GM23338 (cell line): ENCODE results near the gene SLAMF6. TPM values are rescaled to one million over a fixed set of nuclear protein-coding genes. Genes with fewer than 3 reads are reported as not detected.

Experiments
- ATAC-seq: fragments of 200-7000 bp; cut with Tn5 transposase; 3 replicates; pipeline ENCODE4 v1.9.1; 2020
- DNase-seq: peaks from one replicate; pipeline ENCODE4 v3.0.0-alpha.2; 2015; ENCODE audit warnings: low spot score
- H2AFZ ChIP-seq: fragments of 200-600 bp; sonication (generic); 2 replicates; pipeline ENCODE4 v1.8.0; 2016; ENCODE audit warnings: antibody characterized with exemption, mild to moderate bottlenecking, moderate library complexity
- H3F3A ChIP-seq: fragments of 200-600 bp; sonication (generic); replicated peaks from 2 replicates; pipeline ENCODE4 v1.8.0; 2017; ENCODE audit warnings: antibody characterized with exemption, mixed run types, low read depth
- H3K27ac ChIP-seq: fragments of 200-600 bp; sonication (generic); 2 replicates; pipeline ENCODE4 v1.6.1; 2016; ENCODE audit warnings: low read depth
- H3K27me3 ChIP-seq: fragments of 200-600 bp; sonication (generic); 2 replicates; pipeline ENCODE4 v1.8.0; 2016; ENCODE audit warnings: mild to moderate bottlenecking, mixed run types, moderate library complexity; ENCODE audit not compliant: insufficient read depth
- H3K36me3 ChIP-seq: fragments of 200-600 bp; sonication (generic); 2 replicates; pipeline ENCODE4 v1.8.0; 2016; ENCODE audit warnings: mild to moderate bottlenecking; ENCODE audit not compliant: insufficient read depth
- H3K4me1 ChIP-seq: fragments of 200-600 bp; sonication (generic); 2 replicates; pipeline ENCODE4 v1.8.0; 2016; ENCODE audit warnings: mild to moderate bottlenecking, moderate library complexity; ENCODE audit not compliant: insufficient read depth
- H3K4me2 ChIP-seq: fragments of 200-600 bp; sonication (generic); 2 replicates; pipeline ENCODE4 v1.7.1; 2017; ENCODE audit warnings: mixed run types
- H3K4me3 ChIP-seq: fragments of 200-600 bp; sonication (generic); 2 replicates; pipeline ENCODE4 v1.6.1; 2016; ENCODE audit warnings: mixed run types
- H3K79me2 ChIP-seq: fragments of 200-600 bp; sonication (generic); replicated peaks from 2 replicates; pipeline ENCODE4 v1.8.0; 2017; ENCODE audit warnings: mild to moderate bottlenecking; ENCODE audit not compliant: insufficient read depth
- H3K9me2 ChIP-seq: fragments of 200-600 bp; sonication (generic); 2 replicates; pipeline ENCODE4 v1.8.0; 2017; ENCODE audit not compliant: insufficient read depth
- H4K20me1 ChIP-seq: fragments of 200-600 bp; sonication (generic); replicated peaks from 2 replicates; pipeline ENCODE4 v1.8.0; 2017; ENCODE audit warnings: mild to moderate bottlenecking; ENCODE audit not compliant: insufficient read depth
- H3K27ac Mint-ChIP-seq: 2 replicates; pipeline ENCODE4 v1.8.0; 2020; ENCODE audit warnings: inconsistent platforms, mild to moderate bottlenecking, moderate library complexity, mixed read lengths
- H3K27me3 Mint-ChIP-seq: 3 replicates; pipeline ENCODE4 v1.8.0; 2022; ENCODE audit warnings: low read depth, mild to moderate bottlenecking, moderate library complexity, mixed read lengths, inconsistent platforms; ENCODE audit not compliant: insufficient read depth, poor library complexity
- H3K36me3 Mint-ChIP-seq: 3 replicates; pipeline ENCODE4 v1.8.0; 2021; ENCODE audit warnings: low read depth, mild to moderate bottlenecking, inconsistent platforms, moderate library complexity, mixed read lengths
- H3K4me1 Mint-ChIP-seq: 3 replicates; pipeline ENCODE4 v1.8.0; 2020; ENCODE audit warnings: mild to moderate bottlenecking, inconsistent platforms, mixed read lengths
- H3K4me3 Mint-ChIP-seq: 3 replicates; pipeline ENCODE4 v1.8.0; 2021; ENCODE audit warnings: moderate library complexity, mild to moderate bottlenecking, inconsistent platforms, mixed read lengths
- H3K9me3 Mint-ChIP-seq: 3 replicates; pipeline ENCODE4 v1.8.0; 2020; ENCODE audit warnings: moderate library complexity, mild to moderate bottlenecking, inconsistent platforms, mixed read lengths
- CREB1 ChIP-seq: fragments of 250-450 bp; sonication (Bioruptor Pico); IDR thresholded peaks from 2 replicates; pipeline ENCODE4 v1.5.0; 2020; ENCODE audit warnings: low read depth, mild to moderate bottlenecking, moderate library complexity
- ETS1 ChIP-seq: IDR thresholded peaks from 2 replicates; pipeline ENCODE4 v1.6.1; 2016; ENCODE audit warnings: antibody characterized with exemption
- EZH2 ChIP-seq: fragments of 200-600 bp; sonication (generic); IDR thresholded peaks from one replicate; pipeline ENCODE4 v1.8.0; 2017; ENCODE audit warnings: antibody characterized with exemption, mild to moderate bottlenecking, low read depth; ENCODE audit not compliant: unreplicated experiment
- EZH2phosphoT487 ChIP-seq: fragments of 200-600 bp; sonication (generic); IDR thresholded peaks from one replicate; pipeline ENCODE4 v1.8.1; 2018; ENCODE audit warnings: antibody characterized with exemption; ENCODE audit not compliant: unreplicated experiment
- JUNB ChIP-seq: IDR thresholded peaks from one replicate; pipeline ENCODE4 v1.6.1; 2016; ENCODE audit warnings: antibody characterized with exemption; ENCODE audit not compliant: unreplicated experiment
- NANOG ChIP-seq: IDR thresholded peaks from 2 replicates; pipeline ENCODE4 v1.6.1; 2016; ENCODE audit warnings: antibody characterized with exemption, borderline replicate concordance
- POLR2AphosphoS5 ChIP-seq: IDR thresholded peaks from 2 replicates; pipeline ENCODE4 v1.6.1; 2016; ENCODE audit warnings: antibody characterized with exemption, low read depth
- REST ChIP-seq: IDR thresholded peaks from one replicate; pipeline ENCODE4 v1.6.1; 2018; ENCODE audit warnings: antibody characterized with exemption; ENCODE audit not compliant: unreplicated experiment
- STAT1 ChIP-seq: IDR thresholded peaks from one replicate; pipeline ENCODE4 v1.6.1; 2016; ENCODE audit warnings: antibody characterized with exemption; ENCODE audit not compliant: unreplicated experiment
- ZNF114 ChIP-seq: fragments of 250-450 bp; sonication (Bioruptor Pico); IDR thresholded peaks from 2 replicates; pipeline ENCODE4 v1.5.0; 2020; ENCODE audit warnings: mild to moderate bottlenecking, moderate library complexity
- ZNF331 ChIP-seq: fragments of 250-450 bp; sonication (Bioruptor Pico); IDR thresholded peaks from 2 replicates; pipeline ENCODE4 v1.5.0; 2020; ENCODE audit warnings: low read depth, mild to moderate bottlenecking, moderate library complexity
- polyA plus RNA-seq: library from polyadenylated mRNA; unstranded; fragments of >200 nt; fragmentation: Nextera tagmentation; extraction: Ambion mirVana; gene quantifications from 2 replicates; pipeline ENCODE4 v1.2.1, GENCODE V29; 2016
- total RNA-seq: library from RNA; depleted of rRNA; stranded (reverse); fragments of >200 nt; shearing (Covaris generic); gene quantifications from 2 replicates; pipeline ENCODE4 v1.2.3, GENCODE V29; 2014
- TF ChIP-seq, protein P1 (sequence below): fragments of 250-450 bp; sonication (Bioruptor Pico); IDR thresholded peaks from 2 replicates; pipeline ENCODE4 v1.5.0; 2020; ENCODE audit warnings: mild to moderate bottlenecking, moderate library complexity

Gene SLAMF6
- total and polyA plus RNA-seq, 2 experiments from 2014 or later = not detected

- DNase-seq (no peak), ATAC-seq (no peak)
- Mint-ChIP-seq H3K27ac (no peak overlapping the region), H3K4me1 (peaks cover 6% of the 10 kb centered on the region), H3K4me3 (no peak overlapping the region), H3K9me3 (no peaks in the 10 kb centered on the region), H3K27me3 (peaks cover 5% of the 10 kb centered on the region), H3K36me3 (no peaks in the 10 kb centered on the region)
- H3K4me2 ChIP-seq = no peak overlapping the region
- H3K27ac ChIP-seq = no peak overlapping the region
- H3K36me3 ChIP-seq = no peaks in the 10 kb centered on the region
- H3F3A ChIP-seq = no peaks in the 10 kb centered on the region
- H3K79me2 ChIP-seq = no peaks in the 10 kb centered on the region
- H3K4me1 ChIP-seq = peaks cover 11% of the 10 kb centered on the region; the same call in 1 of the 2 replicates
- H3K27me3 ChIP-seq = no peaks in the 10 kb centered on the region
- peaks cover 3% of the 10 kb centered on the region; the same call in 1 of the 2 replicates for H3K9me2 ChIP-seq
- no peak for TF ChIP-seq STAT1
- TF ChIP-seq NANOG = no peak
- TF ChIP-seq ZNF114 (CRISPR knock-in tag) = no peak
- TF ChIP-seq ZNF331 = no peak
- TF ChIP-seq POLR2AphosphoS5 = no peak
- TF ChIP-seq CREB1 = no peak
- no peak for TF ChIP-seq EZH2
- TF ChIP-seq, protein P1, sequence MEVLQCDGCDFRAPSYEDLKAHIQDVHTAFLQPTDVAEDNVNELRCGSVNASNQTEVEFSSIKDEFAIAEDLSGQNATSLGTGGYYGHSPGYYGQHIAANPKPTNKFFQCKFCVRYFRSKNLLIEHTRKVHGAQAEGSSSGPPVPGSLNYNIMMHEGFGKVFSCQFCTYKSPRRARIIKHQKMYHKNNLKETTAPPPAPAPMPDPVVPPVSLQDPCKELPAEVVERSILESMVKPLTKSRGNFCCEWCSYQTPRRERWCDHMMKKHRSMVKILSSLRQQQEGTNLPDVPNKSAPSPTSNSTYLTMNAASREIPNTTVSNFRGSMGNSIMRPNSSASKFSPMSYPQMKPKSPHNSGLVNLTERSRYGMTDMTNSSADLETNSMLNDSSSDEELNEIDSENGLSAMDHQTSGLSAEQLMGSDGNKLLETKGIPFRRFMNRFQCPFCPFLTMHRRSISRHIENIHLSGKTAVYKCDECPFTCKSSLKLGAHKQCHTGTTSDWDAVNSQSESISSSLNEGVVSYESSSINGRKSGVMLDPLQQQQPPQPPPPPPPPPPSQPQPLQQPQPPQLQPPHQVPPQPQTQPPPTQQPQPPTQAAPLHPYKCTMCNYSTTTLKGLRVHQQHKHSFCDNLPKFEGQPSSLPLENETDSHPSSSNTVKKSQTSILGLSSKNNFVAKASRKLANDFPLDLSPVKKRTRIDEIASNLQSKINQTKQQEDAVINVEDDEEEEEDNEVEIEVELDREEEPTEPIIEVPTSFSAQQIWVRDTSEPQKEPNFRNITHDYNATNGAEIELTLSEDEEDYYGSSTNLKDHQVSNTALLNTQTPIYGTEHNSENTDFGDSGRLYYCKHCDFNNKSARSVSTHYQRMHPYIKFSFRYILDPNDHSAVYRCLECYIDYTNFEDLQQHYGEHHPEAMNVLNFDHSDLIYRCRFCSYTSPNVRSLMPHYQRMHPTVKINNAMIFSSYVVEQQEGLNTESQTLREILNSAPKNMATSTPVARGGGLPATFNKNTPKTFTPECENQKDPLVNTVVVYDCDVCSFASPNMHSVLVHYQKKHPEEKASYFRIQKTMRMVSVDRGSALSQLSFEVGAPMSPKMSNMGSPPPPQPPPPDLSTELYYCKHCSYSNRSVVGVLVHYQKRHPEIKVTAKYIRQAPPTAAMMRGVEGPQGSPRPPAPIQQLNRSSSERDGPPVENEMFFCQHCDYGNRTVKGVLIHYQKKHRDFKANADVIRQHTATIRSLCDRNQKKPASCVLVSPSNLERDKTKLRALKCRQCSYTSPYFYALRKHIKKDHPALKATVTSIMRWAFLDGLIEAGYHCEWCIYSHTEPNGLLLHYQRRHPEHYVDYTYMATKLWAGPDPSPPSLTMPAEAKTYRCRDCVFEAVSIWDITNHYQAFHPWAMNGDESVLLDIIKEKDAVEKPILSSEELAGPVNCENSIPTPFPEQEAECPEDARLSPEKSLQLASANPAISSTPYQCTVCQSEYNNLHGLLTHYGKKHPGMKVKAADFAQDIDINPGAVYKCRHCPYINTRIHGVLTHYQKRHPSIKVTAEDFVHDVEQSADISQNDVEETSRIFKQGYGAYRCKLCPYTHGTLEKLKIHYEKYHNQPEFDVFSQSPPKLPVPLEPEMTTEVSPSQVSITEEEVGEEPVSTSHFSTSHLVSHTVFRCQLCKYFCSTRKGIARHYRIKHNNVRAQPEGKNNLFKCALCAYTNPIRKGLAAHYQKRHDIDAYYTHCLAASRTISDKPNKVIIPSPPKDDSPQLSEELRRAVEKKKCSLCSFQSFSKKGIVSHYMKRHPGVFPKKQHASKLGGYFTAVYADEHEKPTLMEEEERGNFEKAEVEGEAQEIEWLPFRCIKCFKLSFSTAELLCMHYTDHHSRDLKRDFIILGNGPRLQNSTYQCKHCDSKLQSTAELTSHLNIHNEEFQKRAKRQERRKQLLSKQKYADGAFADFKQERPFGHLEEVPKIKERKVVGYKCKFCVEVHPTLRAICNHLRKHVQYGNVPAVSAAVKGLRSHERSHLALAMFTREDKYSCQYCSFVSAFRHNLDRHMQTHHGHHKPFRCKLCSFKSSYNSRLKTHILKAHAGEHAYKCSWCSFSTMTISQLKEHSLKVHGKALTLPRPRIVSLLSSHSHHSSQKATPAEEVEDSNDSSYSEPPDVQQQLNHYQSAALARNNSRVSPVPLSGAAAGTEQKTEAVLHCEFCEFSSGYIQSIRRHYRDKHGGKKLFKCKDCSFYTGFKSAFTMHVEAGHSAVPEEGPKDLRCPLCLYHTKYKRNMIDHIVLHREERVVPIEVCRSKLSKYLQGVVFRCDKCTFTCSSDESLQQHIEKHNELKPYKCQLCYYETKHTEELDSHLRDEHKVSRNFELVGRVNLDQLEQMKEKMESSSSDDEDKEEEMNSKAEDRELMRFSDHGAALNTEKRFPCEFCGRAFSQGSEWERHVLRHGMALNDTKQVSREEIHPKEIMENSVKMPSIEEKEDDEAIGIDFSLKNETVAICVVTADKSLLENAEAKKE (CRISPR knock-in tag) = no peak
- no peak for TF ChIP-seq ETS1
- TF ChIP-seq REST = no peak
- TF ChIP-seq JUNB = no peak
- no peak for TF ChIP-seq EZH2phosphoT487
- H3K4me3 ChIP-seq = no peak overlapping the region
- no peaks in the 10 kb centered on the region for H4K20me1 ChIP-seq
- no peak overlapping the region; the same call in 1 of the 2 replicates for H2AFZ ChIP-seq
These were observed 64.0 kb downstream of the SLAMF6 start for GRCh38 chr1:160459056-160459455.
